ENCODE data around the gene KLHL7.

GRCh38 chr7:23211589-23211988 is 106.0 kb downstream of the KLHL7 start:
- TF ChIP-seq CTCF (IDR thresholded peaks at IDR 0.05 in 8 of 11, conservative IDR thresholded peaks at IDR 0.05 in 3 of 11) (no peak), POLR2AphosphoS5 (IDR thresholded peaks at IDR 0.05) (no peak), POLR2A (IDR thresholded peaks at IDR 0.05) (no peak)
